Measurements from ENCODE around the gene LDLRAD1. TPM values are rescaled to one million over a fixed set of nuclear protein-coding genes. Genes with fewer than 3 reads are reported as not detected.

LDLRAD1 gene
- polyA plus RNA-seq, 3 donors, result not detected

DNA sequence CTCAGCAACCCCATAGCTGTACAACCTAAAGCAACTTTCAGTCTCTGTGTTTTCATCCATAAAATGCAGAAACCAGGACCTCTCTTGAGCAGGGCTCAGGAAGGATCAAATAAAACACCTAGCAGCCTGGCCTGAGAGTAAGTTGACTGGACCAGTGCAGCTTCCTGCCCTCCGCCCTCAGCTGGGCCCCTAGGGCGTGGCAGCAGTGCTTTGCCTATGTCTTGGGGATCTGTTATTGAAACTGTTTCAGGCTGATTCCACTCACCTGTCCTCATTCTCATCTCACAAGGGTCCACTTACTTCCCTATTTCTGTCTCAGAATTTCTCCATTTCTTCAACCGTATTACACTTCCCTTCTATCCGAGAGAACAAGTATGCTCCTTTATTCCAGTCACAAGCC is 54.5 kb downstream of the LDLRAD1 start:
- Histone ChIP-seq H3K79me2 (ENCODE audit: insufficient read depth, low read length) (no peaks in the 10 kb centered on the region), H3K27ac (ENCODE audit: low read depth in 1 of 2, low read length in 2 of 2) (no peak overlapping the region), H4K20me1 (ENCODE audit: insufficient read depth, low read length) (no peaks in the 10 kb centered on the region), H3K9me3 (replicated peaks in 1 of 2; ENCODE audit: control insufficient read depth in 1 of 2, insufficient read depth in 1 of 2, low read length in 2 of 2) (no peaks in the 10 kb centered on the region), H3K36me3 (replicated peaks in 1 of 2; ENCODE audit: control insufficient read depth in 1 of 2, insufficient read depth in 2 of 2, low read length in 2 of 2) (peaks cover 29 to 75% of the 10 kb centered on the region in 2 donors), H2AFZ (ENCODE audit: insufficient read depth, low read depth, low read length, poor library complexity, severe bottlenecking) (no peak overlapping the region), H3K4me2 (replicated peaks; ENCODE audit: extremely low read depth, low read length, poor library complexity, severe bottlenecking) (no peak overlapping the region), H3K4me1 (ENCODE audit: control insufficient read depth in 1 of 2, insufficient read depth in 2 of 2, low read length in 2 of 2) (no peaks in the 10 kb centered on the region), H3K4me3 (replicated peaks in 1 of 3; ENCODE audit: low read depth in 2 of 3, low read length in 3 of 3) (no peak overlapping the region), H3K27me3 (ENCODE audit: control insufficient read depth in 2 of 2, insufficient read depth in 2 of 2, low read length in 2 of 2) (no peaks in the 10 kb centered on the region), H3K9ac (ENCODE audit: insufficient read depth, low read length, poor library complexity, severe bottlenecking) (no peak overlapping the region)
- no peaks in the 10 kb centered on the region for H3K4me1 Mint-ChIP-seq
- peaks cover 0 to 2% (median 0%) of the 10 kb centered on the region in 7 donors for H3K9me3 Mint-ChIP-seq
- DNase-seq, result no peak
- TF ChIP-seq, protein P1, sequence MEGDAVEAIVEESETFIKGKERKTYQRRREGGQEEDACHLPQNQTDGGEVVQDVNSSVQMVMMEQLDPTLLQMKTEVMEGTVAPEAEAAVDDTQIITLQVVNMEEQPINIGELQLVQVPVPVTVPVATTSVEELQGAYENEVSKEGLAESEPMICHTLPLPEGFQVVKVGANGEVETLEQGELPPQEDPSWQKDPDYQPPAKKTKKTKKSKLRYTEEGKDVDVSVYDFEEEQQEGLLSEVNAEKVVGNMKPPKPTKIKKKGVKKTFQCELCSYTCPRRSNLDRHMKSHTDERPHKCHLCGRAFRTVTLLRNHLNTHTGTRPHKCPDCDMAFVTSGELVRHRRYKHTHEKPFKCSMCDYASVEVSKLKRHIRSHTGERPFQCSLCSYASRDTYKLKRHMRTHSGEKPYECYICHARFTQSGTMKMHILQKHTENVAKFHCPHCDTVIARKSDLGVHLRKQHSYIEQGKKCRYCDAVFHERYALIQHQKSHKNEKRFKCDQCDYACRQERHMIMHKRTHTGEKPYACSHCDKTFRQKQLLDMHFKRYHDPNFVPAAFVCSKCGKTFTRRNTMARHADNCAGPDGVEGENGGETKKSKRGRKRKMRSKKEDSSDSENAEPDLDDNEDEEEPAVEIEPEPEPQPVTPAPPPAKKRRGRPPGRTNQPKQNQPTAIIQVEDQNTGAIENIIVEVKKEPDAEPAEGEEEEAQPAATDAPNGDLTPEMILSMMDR (IDR thresholded peaks at IDR 0.05), result no peak
- H3K27ac Mint-ChIP-seq, result peak overlapping the region in 1 of 7 donors; percentile 8
- intact Hi-C loops (cut with micrococcal nuclease), result loop anchor here in 1 of 2 donors (5.0 kb wide), 1 partner anchor 101 kb away; no protein-coding TSS in a partner anchor
- no peaks in the 10 kb centered on the region for H3K27me3 Mint-ChIP-seq (ENCODE audit: low read depth in 3 of 3)
- WGBS (ENCODE audit: insufficient coverage), result 0% methylated on average over 2 of the region's 4 CpGs
- H3K36me3 Mint-ChIP-seq, result peaks cover 55 to 58% of the 10 kb centered on the region in 2 donors
- H3K4me3 Mint-ChIP-seq, result no peak overlapping the region

DNA sequence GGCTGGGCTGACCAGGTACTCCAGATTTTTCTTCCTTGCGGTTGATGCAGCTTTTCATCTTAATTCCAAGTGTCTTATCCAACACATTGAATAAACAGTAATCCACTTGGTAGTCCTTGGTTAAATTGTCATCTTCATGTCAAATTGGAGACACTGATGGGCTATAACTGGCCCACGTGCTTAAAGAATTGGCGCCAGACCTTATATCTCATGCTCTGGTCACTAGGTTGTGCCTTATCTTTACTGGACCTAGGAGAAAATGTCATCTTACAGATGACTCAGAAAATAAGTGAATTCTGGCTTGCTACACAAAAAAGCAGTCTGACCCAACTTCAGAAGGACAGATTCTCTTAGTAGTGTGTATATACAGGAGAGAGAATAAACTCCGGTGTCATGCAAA is 55.6 kb downstream of the LDLRAD1 start:
- intact Hi-C loops (cut with micrococcal nuclease), result loop anchor here in 1 of 2 donors (5.0 kb wide), 1 partner anchor 100 kb away; no protein-coding TSS in a partner anchor

More for the DNA sequence above, 55.6 kb downstream of the LDLRAD1 start:
- Mint-ChIP-seq H3K4me1 (peaks cover under 1% of the 10 kb centered on the region), H3K4me3 (no peak overlapping the region), H3K36me3 (peaks cover 48 to 50% of the 10 kb centered on the region in 2 donors), H3K9me3 (peaks cover 0 to 2% (median 0%) of the 10 kb centered on the region in 7 donors), H3K27ac (no peak overlapping the region), H3K27me3 (ENCODE audit: low read depth in 3 of 3) (no peaks in the 10 kb centered on the region)
- Histone ChIP-seq H3K27me3 (ENCODE audit: control insufficient read depth in 2 of 2, insufficient read depth in 2 of 2, low read length in 2 of 2) (no peaks in the 10 kb centered on the region), H2AFZ (ENCODE audit: insufficient read depth, low read depth, low read length, poor library complexity, severe bottlenecking) (no peak overlapping the region), H3K9ac (ENCODE audit: insufficient read depth, low read length, poor library complexity, severe bottlenecking) (no peak overlapping the region), H3K4me1 (ENCODE audit: control insufficient read depth in 1 of 2, insufficient read depth in 2 of 2, low read length in 2 of 2) (peaks cover 0 to 1% of the 10 kb centered on the region in 2 donors), H3K79me2 (ENCODE audit: insufficient read depth, low read length) (no peaks in the 10 kb centered on the region), H3K36me3 (replicated peaks in 1 of 2; ENCODE audit: control insufficient read depth in 1 of 2, insufficient read depth in 2 of 2, low read length in 2 of 2) (peaks cover 24 to 65% of the 10 kb centered on the region in 2 donors), H3K4me2 (replicated peaks; ENCODE audit: extremely low read depth, low read length, poor library complexity, severe bottlenecking) (no peak overlapping the region), H3K4me3 (replicated peaks in 1 of 3; ENCODE audit: low read depth in 2 of 3, low read length in 3 of 3) (no peak overlapping the region), H3K9me3 (replicated peaks in 1 of 2; ENCODE audit: control insufficient read depth in 1 of 2, insufficient read depth in 1 of 2, low read length in 2 of 2) (no peaks in the 10 kb centered on the region), H3K27ac (ENCODE audit: low read depth in 1 of 2, low read length in 2 of 2) (no peak overlapping the region), H4K20me1 (ENCODE audit: insufficient read depth, low read length) (no peaks in the 10 kb centered on the region)
- TF ChIP-seq, protein P1 (IDR thresholded peaks at IDR 0.05), result no peak
- WGBS (ENCODE audit: insufficient coverage), result 100% methylated on average over 3 of the region's 4 CpGs
- DNase-seq, result no peak

Measured in CD14-positive monocyte (primary cell).